OCI-LY7 (cell line): ENCODE measurements around the gene KRT37. TPM values are rescaled to one million over a fixed set of nuclear protein-coding genes. Genes with fewer than 3 reads are reported as not detected.

ENCODE experiments used
- BruUV-seq: library from RNA; stranded (reverse); fragments of 400-500 nt; replicated peaks from 2 replicates; lab custom pipeline; 2021; lab: Mats Ljungman, UMichigan
- CTCF ChIA-PET: fragments of 300-600 bp; sonication (Branson Sonifier 250); formaldehyde crosslinking; loops from one replicate; lab custom pipeline; 2022; ENCODE audit warnings: antibody characterized with exemption; ENCODE audit not compliant: unreplicated experiment; lab: Charles Lee
- POLR2A ChIA-PET: fragments of 300-600 bp; sonication (Branson Sonifier 250); formaldehyde crosslinking; loops from one replicate; lab custom pipeline; 2022; ENCODE audit warnings: antibody characterized with exemption; lab: Charles Lee
- DNase-seq: peaks from one replicate; pipeline ENCODE4 v3.0.0-alpha.2; 2015; ENCODE audit warnings: low spot score
- H2AFZ ChIP-seq: fragments of 200-600 bp; sonication (generic), shearing (Covaris generic); 2 replicates; pipeline ENCODE4 v1.6.1; 2014; ENCODE audit warnings: mild to moderate bottlenecking, antibody characterized with exemption, low read length, moderate library complexity
- H3K27ac ChIP-seq: fragments of 200-600 bp; sonication (generic); 2 replicates; pipeline ENCODE4 v1.5.1; 2014; ENCODE audit warnings: mixed run types, low read depth, mild to moderate bottlenecking, moderate library complexity, low read length, inconsistent platforms; ENCODE audit not compliant: poor library complexity, severe bottlenecking
- H3K36me3 ChIP-seq: fragments of 200-600 bp; sonication (generic); 2 replicates; pipeline ENCODE4 v1.6.1; 2014; ENCODE audit warnings: mild to moderate bottlenecking, antibody characterized with exemption, low read length, moderate library complexity, mixed read lengths; ENCODE audit not compliant: insufficient read depth
- H3K4me1 ChIP-seq: fragments of 200-600 bp; sonication (generic); 2 replicates; pipeline ENCODE4 v1.5.1; 2014; ENCODE audit warnings: mild to moderate bottlenecking, low read length; ENCODE audit not compliant: insufficient read depth, poor library complexity, severe bottlenecking
- H3K4me2 ChIP-seq: fragments of 200-600 bp; sonication (generic); 2 replicates; pipeline ENCODE4 v1.6.1; 2014; ENCODE audit warnings: mild to moderate bottlenecking, low read length
- H3K4me3 ChIP-seq: fragments of 200-600 bp; sonication (generic); 2 replicates; pipeline ENCODE4 v1.5.1; 2014; ENCODE audit warnings: mild to moderate bottlenecking, low read depth, low read length; ENCODE audit not compliant: poor library complexity, severe bottlenecking
- H3K79me2 ChIP-seq: fragments of 200-600 bp; sonication (generic); 2 replicates; pipeline ENCODE4 v1.6.1; 2016; ENCODE audit warnings: low read depth, mild to moderate bottlenecking, low read length, moderate library complexity, mixed read lengths; ENCODE audit not compliant: insufficient read depth
- H3K9me2 ChIP-seq: fragments of 200-600 bp; sonication (generic); 2 replicates; pipeline ENCODE4 v1.6.1; 2016; ENCODE audit warnings: mild to moderate bottlenecking, low read length, mixed read lengths; ENCODE audit not compliant: insufficient read depth
- H3K9me3 ChIP-seq: fragments of 200-600 bp; sonication (generic); 2 replicates; pipeline ENCODE4 v1.6.1; 2014; ENCODE audit warnings: mild to moderate bottlenecking, mixed run types, low read length, mixed read lengths
- H4K20me1 ChIP-seq: fragments of 200-600 bp; sonication (generic); 2 replicates; pipeline ENCODE4 v1.6.1; 2014; ENCODE audit warnings: mild to moderate bottlenecking, antibody characterized with exemption, low read length, moderate library complexity, mixed read lengths; ENCODE audit not compliant: insufficient read depth
- CTCF ChIP-seq: fragments of 200-600 bp; sonication (generic); conservative IDR thresholded peaks from 2 replicates; pipeline ENCODE4 v1.5.1; 2014; ENCODE audit warnings: mild to moderate bottlenecking, antibody characterized with exemption, low read length, moderate library complexity, mixed read lengths
- EZH2phosphoT487 ChIP-seq: fragments of 200-600 bp; sonication (generic); IDR thresholded peaks from 2 replicates; pipeline ENCODE4 v1.6.1; 2018; ENCODE audit warnings: low read depth, borderline replicate concordance, mild to moderate bottlenecking, mixed run types, antibody characterized with exemption, low read length, moderate library complexity, mixed read lengths
- intact Hi-C: fragments of 100-400 bp; cut with micrococcal nuclease; formaldehyde crosslinking; loops from one replicate; pipeline ENCODE4 v1.10.0; 2022; ENCODE audit not compliant: unreplicated experiment
- total RNA-seq, 2 experiments: library from RNA; depleted of rRNA in 1 of 2; stranded (reverse); fragments of >200 nt in 1 of 2; shearing (Covaris generic) in 1 of 2; gene quantifications; 2 replicates each; pipeline ENCODE4 v1.2.3, GENCODE V29; 2014 to 2022

KRT37 gene
- total RNA-seq, 2 experiments from 2014 or later = not detected

GRCh38 chr17:41393826-41394225, 30.6 kb downstream of the KRT37 start:
- intact Hi-C loops = no loop called here
- H3K4me2 ChIP-seq = no peak overlapping the region
- ChIA-PET POLR2A (interaction anchor here (1.7 kb wide), 1 partner anchor 10 kb away, joined by 3 read pairs; no protein-coding TSS in a partner anchor), CTCF (no interaction called here)
- H4K20me1 ChIP-seq = no peaks in the 10 kb centered on the region
- H3K4me3 ChIP-seq = no peak overlapping the region
- TF ChIP-seq CTCF (no peak), EZH2phosphoT487 (no peak)
- no peaks in the 10 kb centered on the region for H3K4me1 ChIP-seq
- no TSS peak for BruUV-seq
- no peaks in the 10 kb centered on the region for H3K36me3 ChIP-seq
- no peak overlapping the region for H3K27ac ChIP-seq
- no peaks in the 10 kb centered on the region for H3K9me2 ChIP-seq
- no peak for DNase-seq
- no peaks in the 10 kb centered on the region for H3K79me2 ChIP-seq
- no peaks in the 10 kb centered on the region for H3K9me3 ChIP-seq
- no peak overlapping the region for H2AFZ ChIP-seq

DNA sequence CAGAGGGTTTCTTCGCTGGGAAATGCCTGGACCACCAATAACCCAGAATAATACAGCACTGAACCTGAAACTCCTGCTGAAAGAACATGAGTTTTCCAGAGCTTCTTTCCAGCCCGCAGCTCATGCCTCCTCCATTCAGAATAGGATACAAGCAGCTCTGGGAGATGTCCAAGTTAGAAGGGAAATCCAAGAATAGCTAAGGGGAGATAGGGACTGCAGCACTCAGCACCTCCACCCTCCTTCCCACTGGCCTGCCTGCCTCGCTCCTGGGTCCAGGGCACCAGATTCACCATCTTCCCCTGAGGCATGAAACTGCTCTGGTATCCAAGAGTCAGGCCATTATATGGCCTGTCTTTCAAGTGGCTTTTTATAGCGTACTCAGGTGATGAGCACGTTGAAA, 31.1 kb downstream of the KRT37 start:
- no peaks in the 10 kb centered on the region for H3K4me1 ChIP-seq
- BruUV-seq = no TSS peak
- POLR2A ChIA-PET = interaction anchor here (1.7 kb wide), 1 partner anchor 11 kb away, joined by 3 read pairs; no protein-coding TSS in a partner anchor
- intact Hi-C loops = no loop called here
- no peak overlapping the region for H3K4me3 ChIP-seq
- no peak overlapping the region for H3K4me2 ChIP-seq
- H3K9me3 ChIP-seq = no peaks in the 10 kb centered on the region
- no peak overlapping the region for H2AFZ ChIP-seq
- H4K20me1 ChIP-seq = no peaks in the 10 kb centered on the region
- H3K79me2 ChIP-seq = no peaks in the 10 kb centered on the region
- no peak for DNase-seq
- H3K36me3 ChIP-seq = no peaks in the 10 kb centered on the region
- H3K27ac ChIP-seq = no peak overlapping the region
- CTCF ChIA-PET = no interaction called here
- no peaks in the 10 kb centered on the region for H3K9me2 ChIP-seq
- no peak for TF ChIP-seq EZH2phosphoT487
- no peak for TF ChIP-seq CTCF

- Histone ChIP-seq H3K9me3 (no peaks in the 10 kb centered on the region), H3K79me2 (no peaks in the 10 kb centered on the region), H3K4me3 (no peak overlapping the region), H2AFZ (no peak overlapping the region), H3K9me2 (no peaks in the 10 kb centered on the region), H3K27ac (no peak overlapping the region), H3K4me2 (no peak overlapping the region), H3K4me1 (no peaks in the 10 kb centered on the region), H4K20me1 (no peaks in the 10 kb centered on the region), H3K36me3 (no peaks in the 10 kb centered on the region)
- TF ChIP-seq EZH2phosphoT487 (no peak), CTCF (no peak)
- POLR2A ChIA-PET = interaction anchor here (1.7 kb wide), 1 partner anchor 12 kb away, joined by 3 read pairs; no protein-coding TSS in a partner anchor
- DNase-seq = no peak
- CTCF ChIA-PET = no interaction called here
- no TSS peak for BruUV-seq
- intact Hi-C loops = no loop called here
Measured at GRCh38 chr17:41392278-41392677, 32.1 kb downstream of the KRT37 start.
